ENCODE measurements around the gene MRO.
A peak's percentile ranks its signal among the peaks of the same experiment; 100 is the strongest.
"Not testable (repeated sequence)": the region's sequence is repeated elsewhere in the genome, so short reads cannot be mapped to it uniquely, and the experiment has no call there.

The MRO gene

GRCh38 chr18:50833496-50833895 lies 13.7 kb upstream of the MRO start:
- DNase-seq (ENCODE audit: low read depth) = not testable (repeated sequence)

GRCh38 chr18:50832754-50833153 lies 12.9 kb upstream of the MRO start:
- no peak for DNase-seq (ENCODE audit: low read depth)

- no peak for DNase-seq (ENCODE audit: low read depth)
These were observed 10.7 kb upstream of the MRO start for GRCh38 chr18:50830544-50830943.

- no peak for DNase-seq (ENCODE audit: low read depth)
These were observed 9.8 kb upstream of the MRO start for GRCh38 chr18:50829644-50830043.

GRCh38 chr18:50826027-50826426 lies 6.2 kb upstream of the MRO start:
- DNase-seq (ENCODE audit: low read depth) = no peak

GRCh38 chr18:50825621-50826020 lies 5.8 kb upstream of the MRO start:
- no peak for DNase-seq (ENCODE audit: low read depth)

GRCh38 chr18:50822756-50823155 lies 2.9 kb upstream of the MRO start:
- DNase-seq (ENCODE audit: low read depth) = no peak

- DNase-seq (ENCODE audit: low read depth) = no peak
These were observed 1.2 kb upstream of the MRO start for GRCh38 chr18:50820901-50821520.

GRCh38 chr18:50819027-50819727 lies 639 bp downstream of the MRO start:
- DNase-seq (ENCODE audit: low read depth) = no peak

GRCh38 chr18:50816419-50817166 lies 3.2 kb downstream of the MRO start:
- DNase-seq (ENCODE audit: low read depth) = no peak

GRCh38 chr18:50814395-50814794 lies 5.4 kb downstream of the MRO start:
- DNase-seq (ENCODE audit: low read depth) = no peak

GRCh38 chr18:50813353-50813752 lies 6.5 kb downstream of the MRO start:
- no peak for DNase-seq (ENCODE audit: low read depth)

GRCh38 chr18:50812834-50813233 lies 7.0 kb downstream of the MRO start:
- no peak for DNase-seq (ENCODE audit: low read depth)

GRCh38 chr18:50807176-50807575 lies 12.6 kb downstream of the MRO start:
- DNase-seq (ENCODE audit: low read depth) = no peak

- DNase-seq (ENCODE audit: low read depth) = no peak
These were observed 13.6 kb downstream of the MRO start for GRCh38 chr18:50806208-50806616.

GRCh38 chr18:50805732-50806131 lies 14.1 kb downstream of the MRO start:
- DNase-seq (ENCODE audit: low read depth) = peak; percentile 8

GRCh38 chr18:50803592-50803991 lies 16.2 kb downstream of the MRO start:
- no peak for DNase-seq (ENCODE audit: low read depth)

GRCh38 chr18:50802141-50802540 lies 17.7 kb downstream of the MRO start:
- no peak for DNase-seq (ENCODE audit: low read depth)

- no peak for DNase-seq (ENCODE audit: low read depth)
These were observed 22.7 kb downstream of the MRO start for GRCh38 chr18:50797142-50797541.

- no peak for DNase-seq (ENCODE audit: low read depth)
These were observed 23.3 kb downstream of the MRO start for GRCh38 chr18:50796495-50796894.

- no peak for DNase-seq (ENCODE audit: low read depth)
These were observed 25.9 kb downstream of the MRO start for GRCh38 chr18:50793641-50794565.

GRCh38 chr18:50792885-50793284 lies 26.9 kb downstream of the MRO start:
- no peak for DNase-seq (ENCODE audit: low read depth)
